Smooth muscle cell (in vitro differentiated cells): Measurements from ENCODE around the gene MRPL39. TPM values are rescaled to one million over a fixed set of nuclear protein-coding genes. Genes with fewer than 3 reads are reported as not detected.

Experiments
- DNase-seq: peaks from one replicate; lab custom pipeline; 2025; ENCODE audit not compliant: unreplicated experiment; lab: John Stamatoyannopoulos, UW
- H2AFZ ChIP-seq: fragments of 200-600 bp; sonication (generic); 2 replicates; pipeline ENCODE4 v1.6.0; 2016; ENCODE audit warnings: antibody characterized with exemption, low read depth, mild to moderate bottlenecking
- H3F3A ChIP-seq: fragments of 200-600 bp; sonication (generic); 2 replicates; pipeline ENCODE4 v1.6.0; 2017; ENCODE audit warnings: antibody characterized with exemption, low read depth
- H3K27ac ChIP-seq: fragments of 200-600 bp; sonication (generic); 2 replicates; pipeline ENCODE4 v1.5.1; 2016; ENCODE audit warnings: low read depth, mild to moderate bottlenecking
- H3K27me3 ChIP-seq: fragments of 200-600 bp; sonication (generic); 2 replicates; pipeline ENCODE4 v1.6.1; 2016; ENCODE audit warnings: low read depth, mild to moderate bottlenecking
- H3K36me3 ChIP-seq: fragments of 200-600 bp; sonication (generic); 2 replicates; pipeline ENCODE4 v1.5.1; 2016; ENCODE audit warnings: low read depth
- H3K4me1 ChIP-seq: fragments of 200-600 bp; sonication (generic); 2 replicates; pipeline ENCODE4 v1.5.1; 2016; ENCODE audit warnings: low read depth
- H3K4me2 ChIP-seq: fragments of 200-600 bp; sonication (generic); 2 replicates; pipeline ENCODE4 v1.6.0; 2016; ENCODE audit warnings: mild to moderate bottlenecking
- H3K4me3 ChIP-seq: fragments of 200-600 bp; sonication (generic); 2 replicates; pipeline ENCODE4 v1.5.1; 2016; ENCODE audit warnings: mild to moderate bottlenecking
- H3K79me2 ChIP-seq: fragments of 200-600 bp; sonication (generic); 2 replicates; pipeline ENCODE4 v1.6.0; 2016; ENCODE audit warnings: low read depth, mild to moderate bottlenecking
- H3K9ac ChIP-seq: fragments of 200-600 bp; sonication (generic); 2 replicates; pipeline ENCODE4 v1.6.0; 2016; ENCODE audit warnings: low read depth
- H3K9me3 ChIP-seq: fragments of 200-600 bp; sonication (generic); replicated peaks from 2 replicates; pipeline ENCODE4 v1.5.1; 2016; ENCODE audit warnings: low read depth
- H4K20me1 ChIP-seq: fragments of 200-600 bp; sonication (generic); 2 replicates; pipeline ENCODE4 v1.6.0; 2016; ENCODE audit warnings: low read depth
- CTCF ChIP-seq: fragments of 200-600 bp; sonication (generic); IDR thresholded peaks from 2 replicates; pipeline ENCODE4 v1.5.1; 2017; ENCODE audit warnings: borderline replicate concordance, mild to moderate bottlenecking, antibody characterized with exemption; ENCODE audit not compliant: insufficient read depth, poor library complexity, severe bottlenecking
- WGBS: methylation state at CpG from one replicate; pipeline ENCODE4 v1.1.7; 2016; ENCODE audit warnings: low lambda C conversion rate; 5-methylcytosine and 5-hydroxymethylcytosine counted together
- polyA plus RNA-seq: library from polyadenylated mRNA; unstranded; fragments of >200 nt; fragmentation: Nextera tagmentation; extraction: Ambion mirVana; gene quantifications from 2 replicates; pipeline ENCODE4 v1.2.1, GENCODE V29; 2016
- total RNA-seq: library from RNA; depleted of rRNA; stranded (reverse); fragments of >200 nt; gene quantifications from 2 replicates; pipeline ENCODE4 v1.2.3, GENCODE V29; 2014

Gene MRPL39
- total and polyA plus RNA-seq, 2 experiments from 2014 or later: 48.1 to 62.0 TPM

- Histone ChIP-seq H3K27me3 (peaks cover 3% of the 10 kb centered on the region), H3K36me3 (no peaks in the 10 kb centered on the region), H3K4me1 (peaks cover 6% of the 10 kb centered on the region), H2AFZ (no peak overlapping the region), H4K20me1 (no peaks in the 10 kb centered on the region), H3K4me3 (no peak overlapping the region), H3K9me3 (no peaks in the 10 kb centered on the region), H3K4me2 (no peak overlapping the region), H3F3A (no peaks in the 10 kb centered on the region), H3K79me2 (no peaks in the 10 kb centered on the region), H3K27ac (no peak overlapping the region), H3K9ac (no peak overlapping the region)
- DNase-seq: no peak
- WGBS: 98% methylated on average over 4 of the region's 4 CpGs
- TF ChIP-seq CTCF: no peak
These were observed 47.0 kb downstream of the MRPL39 start for GRCh38 chr21:25560271-25560685.

DNA sequence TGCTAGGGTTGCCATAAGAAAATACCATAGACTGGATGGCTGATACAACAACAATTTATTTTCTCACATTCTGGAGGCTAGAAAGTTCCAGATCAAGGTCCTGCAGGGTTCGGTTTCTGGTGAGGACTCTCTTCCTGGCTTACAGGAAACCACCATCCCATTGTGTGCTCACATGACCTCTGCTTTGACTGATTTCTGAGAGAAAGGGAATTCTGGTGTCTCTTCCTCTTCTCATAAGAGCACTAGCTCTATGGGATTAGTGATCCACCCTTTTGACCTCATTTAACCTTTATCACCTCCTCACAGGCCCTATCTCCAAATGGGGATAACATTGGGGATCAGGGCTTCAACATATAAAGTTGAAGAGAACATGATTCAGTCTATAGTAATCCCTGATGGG is 47.5 kb downstream of the MRPL39 start:
- Histone ChIP-seq H3K4me2 (no peak overlapping the region), H3K36me3 (no peaks in the 10 kb centered on the region), H3K9ac (no peak overlapping the region), H3K27ac (no peak overlapping the region), H3K27me3 (peaks cover 3% of the 10 kb centered on the region), H2AFZ (no peak overlapping the region), H3F3A (no peaks in the 10 kb centered on the region), H3K9me3 (no peaks in the 10 kb centered on the region), H3K79me2 (no peaks in the 10 kb centered on the region), H3K4me3 (no peak overlapping the region), H4K20me1 (no peaks in the 10 kb centered on the region), H3K4me1 (peaks cover 6% of the 10 kb centered on the region)
- TF ChIP-seq CTCF: no peak
- WGBS: 94% methylated on average over 1 of the region's 1 CpG
- no peak for DNase-seq

- no peak for DNase-seq
- Histone ChIP-seq H3K27ac (no peak overlapping the region), H3K4me1 (peaks cover 6% of the 10 kb centered on the region), H3K27me3 (peaks cover 3% of the 10 kb centered on the region), H4K20me1 (no peaks in the 10 kb centered on the region), H3K4me3 (no peak overlapping the region), H2AFZ (no peak overlapping the region), H3K4me2 (no peak overlapping the region), H3K9me3 (no peaks in the 10 kb centered on the region), H3K9ac (no peak overlapping the region), H3K79me2 (no peaks in the 10 kb centered on the region), H3K36me3 (no peaks in the 10 kb centered on the region), H3F3A (no peaks in the 10 kb centered on the region)
- 99% methylated on average over 2 of the region's 2 CpGs for WGBS
- no peak for TF ChIP-seq CTCF
These were observed 49.2 kb downstream of the MRPL39 start for GRCh38 chr21:25558123-25558522.

DNA sequence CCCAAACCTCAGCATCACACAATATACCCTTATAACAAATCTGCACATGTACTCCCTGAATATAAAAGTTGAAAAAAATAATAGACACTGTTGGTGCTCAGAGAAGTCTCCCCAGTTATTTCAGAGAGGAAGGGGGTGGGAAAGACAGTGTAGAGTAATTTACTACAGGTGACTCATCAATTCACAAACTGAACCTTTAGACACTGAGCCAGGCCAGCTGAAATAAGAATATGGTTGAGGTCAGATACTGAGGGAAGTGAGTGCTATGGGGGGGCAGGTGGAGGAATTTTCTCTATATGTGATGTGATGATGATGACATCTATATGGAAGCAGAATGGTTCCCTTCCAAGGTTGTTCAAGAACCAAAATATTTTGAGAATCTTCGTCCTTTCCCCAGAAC is 50.1 kb downstream of the MRPL39 start:
- TF ChIP-seq CTCF: no peak
- no peak overlapping the region for H2AFZ ChIP-seq
- H3K4me1 ChIP-seq: peaks cover under 1% of the 10 kb centered on the region
- 90% methylated on average over 1 of the region's 1 CpG for WGBS
- H3F3A ChIP-seq: no peaks in the 10 kb centered on the region
- H4K20me1 ChIP-seq: no peaks in the 10 kb centered on the region
- no peak overlapping the region for H3K4me3 ChIP-seq
- H3K79me2 ChIP-seq: no peaks in the 10 kb centered on the region
- no peak for DNase-seq
- H3K27ac ChIP-seq: no peak overlapping the region
- H3K9ac ChIP-seq: no peak overlapping the region
- H3K27me3 ChIP-seq: no peaks in the 10 kb centered on the region
- no peak overlapping the region for H3K4me2 ChIP-seq
- H3K36me3 ChIP-seq: no peaks in the 10 kb centered on the region
- no peaks in the 10 kb centered on the region for H3K9me3 ChIP-seq
